Adipocyte (in vitro differentiated cells): ENCODE measurements around the gene PLEKHH1.

Experiments
- DNase-seq: peaks from one replicate; pipeline ENCODE4 v3.0.0-alpha.2; 2015; ENCODE audit warnings: low read depth
- H3K27me3 ChIP-seq: replicated peaks from 2 replicates; pipeline ENCODE4 v1.7.0; 2013; ENCODE audit warnings: mild to moderate bottlenecking, low read length, moderate library complexity; ENCODE audit not compliant: control insufficient read depth, insufficient read depth
- H3K36me3 ChIP-seq: 2 replicates; pipeline ENCODE4 v1.7.0; 2013; ENCODE audit warnings: low read length, mild to moderate bottlenecking, moderate library complexity; ENCODE audit not compliant: control insufficient read depth, insufficient read depth, severe bottlenecking
- H3K4me1 ChIP-seq: 2 replicates; pipeline ENCODE4 v1.7.0; 2013; ENCODE audit warnings: mild to moderate bottlenecking, low read length, moderate library complexity; ENCODE audit not compliant: control insufficient read depth, insufficient read depth
- H3K4me3 ChIP-seq: 2 replicates; pipeline ENCODE4 v1.7.0; 2013; ENCODE audit warnings: mild to moderate bottlenecking, low read length, moderate library complexity
- H3K9ac ChIP-seq: 2 replicates; pipeline ENCODE4 v1.7.0; 2013; ENCODE audit warnings: mild to moderate bottlenecking, low read length, moderate library complexity
- H3K9me3 ChIP-seq: 2 replicates; pipeline ENCODE4 v1.7.0; 2013; ENCODE audit warnings: mild to moderate bottlenecking, low read length, moderate library complexity; ENCODE audit not compliant: control insufficient read depth

Gene PLEKHH1

DNA sequence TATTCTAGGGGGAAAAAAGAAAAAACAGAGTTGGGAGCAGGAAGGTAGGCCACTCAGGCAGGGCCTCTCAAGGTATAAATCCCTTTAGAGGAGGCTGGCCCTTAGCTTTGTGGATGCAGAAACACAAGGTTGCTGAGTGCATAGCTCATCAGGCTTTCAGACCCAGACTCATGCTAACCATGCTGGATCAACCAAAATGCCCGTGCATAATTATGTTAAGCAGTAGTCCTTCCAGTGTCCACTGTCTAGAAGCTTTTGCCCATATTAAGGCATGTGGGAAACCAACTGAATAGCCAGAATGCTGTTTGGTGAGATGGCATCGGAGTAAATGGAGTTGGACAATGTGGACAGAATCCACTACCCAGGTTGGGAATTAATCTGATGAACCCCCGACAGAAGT, 105.6 kb downstream of the PLEKHH1 start:
- Histone ChIP-seq H3K9me3 (no peaks in the 10 kb centered on the region), H3K4me1 (peaks cover 8% of the 10 kb centered on the region), H3K4me3 (no peak overlapping the region), H3K36me3 (no peaks in the 10 kb centered on the region), H3K27me3 (no peaks in the 10 kb centered on the region), H3K9ac (no peak overlapping the region)
- no peak for DNase-seq
